Mucosa of rectum (tissue), 2 donors: ENCODE results near the gene IGLON5.

Experiments used
- H3K27ac ChIP-seq, 2 donors: one replicate each; pipeline ENCODE4 v1.7.0; 2013; ENCODE audit warnings: inconsistent platforms in 2 of 2, low read depth in 2 of 2, low read length in 2 of 2
- H3K27me3 ChIP-seq, 2 donors: one replicate each; pipeline ENCODE4 v1.7.0; 2013; ENCODE audit warnings: low read length in 2 of 2; ENCODE audit not compliant: control insufficient read depth in 2 of 2, insufficient read depth in 2 of 2
- H3K36me3 ChIP-seq, 2 donors: one replicate each; pipeline ENCODE4 v1.7.0; 2013; ENCODE audit warnings: low read length in 2 of 2; ENCODE audit not compliant: control insufficient read depth in 2 of 2, insufficient read depth in 2 of 2
- H3K4me1 ChIP-seq, 2 donors: one replicate each; pipeline ENCODE4 v1.7.0; 2013; ENCODE audit warnings: low read length in 2 of 2, mild to moderate bottlenecking in 1 of 2; ENCODE audit not compliant: control insufficient read depth in 2 of 2, insufficient read depth in 2 of 2
- H3K4me3 ChIP-seq, 2 donors: one replicate each; pipeline ENCODE4 v1.7.0; 2013; ENCODE audit warnings: low read length in 2 of 2
- H3K9ac ChIP-seq, 2 donors: one replicate each; pipeline ENCODE4 v1.7.0; 2013; ENCODE audit warnings: low read length in 2 of 2, low read depth in 1 of 2, mild to moderate bottlenecking in 1 of 2
- H3K9me3 ChIP-seq, 2 donors: one replicate each; pipeline ENCODE4 v1.7.0; 2013; ENCODE audit warnings: low read length in 2 of 2; ENCODE audit not compliant: control insufficient read depth in 2 of 2
- donor health status: healthy.
- donor health status: Normal muscosa, but diverticular disease.

The IGLON5 gene

DNA sequence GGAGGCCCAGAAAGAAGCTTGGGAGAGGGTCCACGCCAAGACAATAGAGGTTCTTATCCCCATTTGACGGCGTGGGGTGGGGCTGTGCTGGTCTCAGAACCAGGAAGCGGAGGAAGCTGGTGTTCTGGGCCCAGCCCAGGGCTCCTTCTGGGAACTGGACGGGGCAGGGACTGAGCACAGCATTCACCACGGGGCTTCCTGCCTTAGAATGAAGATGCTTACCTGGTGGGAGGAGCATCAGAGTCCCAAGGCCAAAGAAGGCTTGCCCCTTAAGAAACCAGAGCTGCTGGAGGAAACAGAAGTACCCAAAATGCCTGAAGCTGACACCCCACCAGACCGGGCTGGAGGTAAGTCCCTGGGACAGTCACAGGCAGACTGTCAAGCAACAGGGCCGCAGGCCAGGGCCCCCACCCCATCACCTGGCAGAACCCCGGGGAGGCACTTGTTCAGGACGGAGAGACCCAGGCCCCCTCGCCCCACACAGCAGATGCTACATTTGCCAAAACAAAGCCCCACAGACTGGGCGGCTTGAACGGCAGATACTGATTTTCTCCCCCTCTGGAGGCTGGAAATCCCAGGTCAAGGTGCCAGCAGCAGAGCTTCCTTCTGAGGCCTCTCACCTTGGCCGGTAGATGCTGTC, 17.8 kb upstream of the IGLON5 start:
- H3K27me3 ChIP-seq: no peaks in the 10 kb centered on the region
- H3K36me3 ChIP-seq: no peaks in the 10 kb centered on the region
- no peak overlapping the region for H3K4me3 ChIP-seq
- no peaks in the 10 kb centered on the region for H3K4me1 ChIP-seq
- no peak overlapping the region for H3K9ac ChIP-seq
- H3K9me3 ChIP-seq: no peaks in the 10 kb centered on the region
- no peak overlapping the region for H3K27ac ChIP-seq

DNA sequence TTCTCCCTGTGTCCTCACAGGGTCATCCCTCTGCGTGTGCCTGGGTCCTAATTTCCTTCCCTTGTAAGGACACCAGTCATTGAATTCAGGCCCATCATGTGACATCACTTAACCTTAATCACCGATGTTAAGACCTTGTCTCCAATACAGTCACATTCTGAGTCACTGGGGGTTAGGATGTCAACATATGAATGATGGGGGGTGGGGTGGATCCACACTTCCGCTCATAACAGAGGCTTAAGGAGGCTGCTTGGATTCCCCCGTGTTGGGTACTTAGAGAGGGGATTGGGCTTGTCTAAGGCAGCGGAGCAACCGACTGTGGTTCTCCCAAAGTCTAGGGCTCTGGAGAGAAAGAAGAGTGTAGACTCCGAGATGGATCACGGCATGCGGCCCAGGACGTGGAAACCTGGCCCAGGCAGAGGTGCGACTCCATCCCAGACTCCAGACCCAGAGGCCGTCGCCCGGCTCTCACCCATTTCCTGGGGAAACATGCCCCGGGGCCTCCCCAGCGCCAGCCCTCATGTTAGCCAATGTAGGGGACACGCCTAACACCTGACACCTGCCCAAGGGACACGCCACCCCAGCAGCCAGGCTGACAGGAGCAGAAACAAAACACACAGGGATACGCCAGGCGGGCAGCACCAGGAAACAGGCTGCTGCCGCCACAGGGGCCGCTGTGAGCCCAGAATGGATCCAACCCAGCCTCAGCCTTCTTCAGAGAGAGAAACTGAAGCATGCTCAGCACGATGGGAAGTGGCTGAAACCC, 17.1 kb upstream of the IGLON5 start:
- Histone ChIP-seq H3K27me3 (no peaks in the 10 kb centered on the region), H3K27ac (no peak overlapping the region), H3K4me1 (no peaks in the 10 kb centered on the region), H3K9ac (no peak overlapping the region), H3K36me3 (no peaks in the 10 kb centered on the region), H3K4me3 (no peak overlapping the region), H3K9me3 (no peaks in the 10 kb centered on the region)

DNA sequence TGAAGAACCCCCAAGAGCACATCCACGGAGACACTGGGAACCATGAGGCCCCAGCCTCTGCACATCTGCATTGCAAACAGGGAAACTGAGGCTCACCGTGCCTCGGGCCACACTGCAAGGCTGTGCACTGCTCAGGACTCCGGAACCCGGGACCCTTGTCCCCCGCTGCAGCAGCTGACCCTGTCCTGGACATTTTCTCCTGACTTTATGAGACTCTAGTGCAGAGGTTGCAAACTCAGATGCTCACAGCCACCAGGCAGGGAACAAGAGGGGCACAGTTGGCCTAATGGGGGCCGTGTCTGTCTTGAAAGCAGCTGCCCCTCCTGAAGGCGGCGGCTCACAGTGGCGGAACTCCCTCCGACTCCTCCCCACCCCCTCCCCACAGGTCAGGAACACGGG, 16.5 kb upstream of the IGLON5 start:
- Histone ChIP-seq H3K9ac (no peak overlapping the region), H3K27me3 (no peaks in the 10 kb centered on the region), H3K9me3 (no peaks in the 10 kb centered on the region), H3K27ac (no peak overlapping the region), H3K4me1 (no peaks in the 10 kb centered on the region), H3K36me3 (no peaks in the 10 kb centered on the region), H3K4me3 (no peak overlapping the region)

DNA sequence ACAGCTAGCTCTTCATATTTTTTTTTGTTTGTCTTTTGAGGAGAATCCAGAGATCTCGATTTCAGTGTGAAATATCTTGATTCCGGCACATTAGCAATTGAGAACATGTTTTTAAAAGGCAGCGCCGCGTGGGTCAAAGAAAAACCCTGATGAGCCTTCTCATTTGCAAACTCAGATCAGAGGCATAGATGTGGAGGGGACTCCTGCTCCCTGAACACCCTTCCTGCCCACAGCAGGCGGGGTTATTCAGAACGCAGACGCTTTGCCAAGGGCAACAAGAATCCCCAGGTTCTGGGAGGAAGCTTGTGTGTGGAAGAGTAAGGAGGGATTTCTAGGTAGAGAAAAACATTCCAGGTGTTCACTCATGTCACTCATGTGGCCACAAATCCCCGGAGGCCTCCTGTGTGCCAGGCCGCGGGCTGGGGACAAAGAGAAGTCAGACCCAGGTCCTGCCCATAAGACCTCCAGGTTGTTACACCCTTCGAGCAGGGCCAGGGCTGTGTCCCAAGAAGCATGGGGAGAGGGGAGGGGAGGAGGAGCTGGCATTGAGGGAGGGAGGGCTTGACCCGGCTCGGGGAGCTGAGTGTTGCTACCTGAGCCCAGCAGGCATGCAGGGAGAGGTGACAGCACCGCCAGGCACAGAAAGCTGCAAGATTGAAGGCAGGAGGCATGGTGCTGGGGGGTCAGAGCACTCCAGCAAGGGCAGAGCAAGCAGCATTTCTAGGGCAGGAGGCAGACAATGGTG, 15.9 kb upstream of the IGLON5 start:
- Histone ChIP-seq H3K9ac (no peak overlapping the region), H3K4me1 (no peaks in the 10 kb centered on the region), H3K27ac (no peak overlapping the region), H3K27me3 (no peaks in the 10 kb centered on the region), H3K9me3 (no peaks in the 10 kb centered on the region), H3K4me3 (no peak overlapping the region), H3K36me3 (no peaks in the 10 kb centered on the region)

DNA sequence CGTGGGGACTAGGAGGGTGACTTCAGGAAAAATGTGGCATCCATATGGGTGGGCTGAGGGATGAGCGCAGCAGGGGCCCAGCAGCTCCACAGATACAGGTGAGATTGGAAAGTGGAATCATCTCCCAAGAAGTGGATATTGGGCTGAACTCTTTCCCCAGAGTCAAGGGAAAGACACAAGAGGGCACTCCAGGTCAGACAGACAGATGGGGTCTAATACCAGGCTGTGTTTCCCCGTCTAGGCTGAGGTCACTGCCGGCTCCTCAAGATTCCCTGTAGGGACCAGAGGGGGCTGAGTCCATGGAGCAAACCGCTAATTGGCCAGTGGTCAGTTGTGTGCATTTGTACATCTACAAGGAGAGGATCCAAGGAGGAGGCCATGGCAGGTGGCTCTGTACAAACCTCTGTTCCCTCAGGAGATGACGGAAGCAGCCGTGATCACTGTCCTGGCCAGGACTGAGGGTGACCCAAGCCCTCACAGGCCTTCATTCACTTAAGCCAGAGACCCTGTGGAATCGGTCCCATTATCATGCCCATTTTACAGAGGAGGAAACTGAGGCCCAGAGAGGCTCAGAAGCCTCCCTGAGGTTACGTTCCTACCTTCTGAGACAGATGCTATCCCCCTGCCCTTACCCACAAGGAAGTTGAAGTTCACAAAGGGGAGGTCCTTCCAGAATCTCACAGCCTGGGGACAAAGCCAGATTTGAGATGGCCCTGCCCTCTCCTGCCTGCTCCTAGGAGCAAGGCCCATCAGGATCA, 14.9 kb upstream of the IGLON5 start:
- H3K27me3 ChIP-seq: no peaks in the 10 kb centered on the region

DNA sequence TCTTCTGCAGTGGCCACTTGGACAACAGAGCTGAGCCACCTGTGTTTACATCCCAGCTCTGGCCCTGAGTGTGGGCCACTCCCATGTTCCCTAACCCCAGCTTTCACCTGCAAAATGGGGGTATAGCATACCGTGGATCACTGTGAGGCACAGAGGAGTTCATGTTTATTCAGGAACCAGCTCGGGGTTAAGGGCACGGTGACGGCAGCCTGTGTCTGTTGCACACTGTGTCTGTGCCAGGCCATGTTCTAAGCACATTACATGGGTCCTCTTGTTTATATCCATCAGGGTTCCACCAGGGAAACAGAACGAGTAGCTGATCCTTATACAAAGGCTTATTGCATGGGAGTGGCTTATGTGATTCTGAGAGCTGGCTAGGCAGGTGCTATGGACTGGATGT, 14.0 kb upstream of the IGLON5 start:
- Histone ChIP-seq H3K4me1 (no peaks in the 10 kb centered on the region), H3K36me3 (no peaks in the 10 kb centered on the region), H3K27ac (no peak overlapping the region), H3K4me3 (no peak overlapping the region), H3K27me3 (no peaks in the 10 kb centered on the region), H3K9ac (no peak overlapping the region), H3K9me3 (no peaks in the 10 kb centered on the region)

More for the DNA sequence above, 14.9 kb upstream of the IGLON5 start:
- H3K4me1 ChIP-seq: no peaks in the 10 kb centered on the region
- H3K27ac ChIP-seq: no peak overlapping the region
- H3K4me3 ChIP-seq: no peak overlapping the region
- H3K9me3 ChIP-seq: no peaks in the 10 kb centered on the region
- no peak overlapping the region for H3K9ac ChIP-seq
- no peaks in the 10 kb centered on the region for H3K36me3 ChIP-seq

DNA sequence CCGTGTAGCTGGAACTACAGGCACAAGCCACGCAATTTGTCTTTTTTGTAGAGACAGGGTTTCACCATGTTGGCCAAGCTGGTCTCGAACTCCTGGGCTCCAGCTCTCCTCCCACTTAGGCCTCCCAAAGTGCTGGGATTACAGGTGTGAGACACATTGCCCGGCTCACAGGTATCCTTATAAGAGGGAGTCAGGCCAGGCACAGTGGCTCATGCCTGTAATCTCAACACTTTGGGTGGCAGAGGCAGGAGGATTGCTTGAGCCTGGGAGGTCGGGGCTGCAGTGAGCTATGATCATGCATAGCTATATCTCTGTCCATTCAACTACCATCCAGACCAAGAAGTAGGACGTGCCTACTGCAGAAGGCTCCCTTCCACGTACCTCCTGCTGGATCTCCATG, 10.2 kb upstream of the IGLON5 start:
- no peak overlapping the region for H3K27ac ChIP-seq
- peaks cover 2 to 3% of the 10 kb centered on the region in 2 donors for H3K9me3 ChIP-seq
- H3K9ac ChIP-seq: no peak overlapping the region
- no peaks in the 10 kb centered on the region for H3K36me3 ChIP-seq
- no peak overlapping the region for H3K4me3 ChIP-seq
- H3K4me1 ChIP-seq: no peaks in the 10 kb centered on the region
- no peaks in the 10 kb centered on the region for H3K27me3 ChIP-seq

DNA sequence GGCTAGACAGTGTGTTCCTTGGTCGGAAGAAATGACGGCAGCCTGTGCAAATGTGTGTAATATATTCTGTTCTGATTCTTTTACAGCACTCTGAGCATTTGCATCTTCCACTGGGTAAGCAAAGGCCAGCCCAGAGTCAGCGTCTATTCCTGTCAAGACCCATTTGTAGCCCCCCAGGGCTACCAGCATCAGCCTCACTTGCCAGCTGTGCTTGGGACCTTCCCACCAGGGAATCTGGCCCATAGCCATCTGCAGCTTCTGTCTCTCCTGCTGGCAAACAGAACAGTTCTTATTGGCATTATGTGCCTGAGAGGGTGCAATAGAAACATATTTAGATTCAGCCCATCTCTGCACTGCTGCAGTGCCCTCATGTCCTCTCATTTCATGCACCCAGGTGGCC, 6.0 kb upstream of the IGLON5 start:
- Histone ChIP-seq H3K27me3 (peaks cover 0 to 2% of the 10 kb centered on the region in 2 donors), H3K9me3 (peaks cover 3 to 6% of the 10 kb centered on the region in 2 donors), H3K4me1 (no peaks in the 10 kb centered on the region), H3K27ac (no peak overlapping the region), H3K9ac (no peak overlapping the region), H3K36me3 (no peaks in the 10 kb centered on the region), H3K4me3 (no peak overlapping the region)

DNA sequence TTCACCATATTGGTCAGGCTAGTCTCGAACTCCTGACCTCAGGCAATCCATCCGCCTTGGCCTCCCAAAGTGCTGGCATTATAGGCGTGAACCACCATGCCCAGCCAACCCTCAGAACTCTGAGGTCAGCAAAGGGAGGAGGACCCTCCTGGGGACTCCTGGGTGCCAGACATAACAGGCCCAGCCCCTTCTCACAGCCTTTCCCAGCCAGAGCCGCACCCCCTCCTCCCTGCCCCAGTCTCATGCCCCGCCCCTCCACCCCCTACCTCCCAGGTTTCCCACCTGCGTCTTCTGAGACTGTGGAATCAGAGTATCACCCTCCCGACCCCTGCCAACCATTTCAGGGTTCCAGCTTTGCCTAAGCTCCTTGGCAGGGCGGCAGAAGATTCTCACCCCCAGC, 5.2 kb downstream of the IGLON5 start:
- H3K27ac ChIP-seq: no peak overlapping the region
- no peaks in the 10 kb centered on the region for H3K36me3 ChIP-seq
- no peaks in the 10 kb centered on the region for H3K9me3 ChIP-seq
- H3K4me3 ChIP-seq: no peak overlapping the region
- no peaks in the 10 kb centered on the region for H3K4me1 ChIP-seq
- no peak overlapping the region for H3K9ac ChIP-seq
- peaks cover 3 to 5% of the 10 kb centered on the region in 2 donors for H3K27me3 ChIP-seq

DNA sequence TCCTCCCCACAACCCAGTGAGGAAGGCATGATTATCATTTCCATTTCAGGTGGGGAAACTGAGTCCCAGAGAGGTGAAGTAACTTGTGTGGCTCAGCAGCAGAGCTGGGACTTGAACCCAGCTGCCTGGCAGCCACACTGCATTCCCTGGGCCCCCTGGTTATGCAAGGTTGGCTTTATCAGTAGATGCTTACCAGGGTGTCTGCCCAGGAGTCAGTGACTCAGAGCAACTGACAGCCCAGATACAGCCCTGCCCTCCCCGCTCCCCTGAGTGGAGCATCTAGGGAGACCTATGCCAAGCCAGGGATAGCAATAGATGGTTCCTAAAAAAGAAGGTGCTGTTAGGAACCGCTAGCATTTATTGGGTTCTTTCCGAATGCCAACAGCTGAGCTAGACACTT, 5.9 kb downstream of the IGLON5 start:
- H3K9ac ChIP-seq: no peak overlapping the region
- no peak overlapping the region for H3K4me3 ChIP-seq
- H3K27me3 ChIP-seq: peaks cover 3 to 5% of the 10 kb centered on the region in 2 donors
- H3K27ac ChIP-seq: no peak overlapping the region
- H3K9me3 ChIP-seq: no peaks in the 10 kb centered on the region
- H3K4me1 ChIP-seq: no peaks in the 10 kb centered on the region
- no peaks in the 10 kb centered on the region for H3K36me3 ChIP-seq
